Ammon's horn (tissue), 1 donor: ENCODE measurements around the gene TMBIM4.

Source experiments
- DNase-seq: peaks from one replicate; pipeline ENCODE4 v3.0.0-alpha.2; 2016; ENCODE audit warnings: low spot score

TMBIM4 gene

DNA sequence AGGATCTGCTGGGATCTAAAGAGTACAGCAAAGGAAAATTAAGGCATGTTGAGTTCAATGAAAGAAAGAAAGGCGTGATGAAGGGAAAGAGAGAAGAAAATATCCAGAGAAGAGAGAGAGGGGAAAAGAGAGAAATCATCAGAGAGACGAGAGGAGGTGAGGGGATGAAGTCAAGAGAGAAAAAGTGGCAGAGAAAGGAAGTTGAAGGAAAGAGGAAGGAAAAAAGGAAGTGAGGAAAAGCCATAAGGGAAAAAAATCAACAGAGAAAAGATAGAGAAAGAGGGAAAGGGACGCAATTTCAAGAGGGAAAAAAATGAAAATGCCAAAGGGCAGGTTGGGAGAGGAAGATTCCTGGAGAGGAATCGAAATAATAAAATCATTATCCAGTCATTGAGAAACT, 79.6 kb downstream of the TMBIM4 start:
- DNase-seq, result no peak

- DNase-seq, result peak; percentile 77
Observed at GRCh38 chr12:66087365-66087943, 82.3 kb downstream of the TMBIM4 start.

DNA sequence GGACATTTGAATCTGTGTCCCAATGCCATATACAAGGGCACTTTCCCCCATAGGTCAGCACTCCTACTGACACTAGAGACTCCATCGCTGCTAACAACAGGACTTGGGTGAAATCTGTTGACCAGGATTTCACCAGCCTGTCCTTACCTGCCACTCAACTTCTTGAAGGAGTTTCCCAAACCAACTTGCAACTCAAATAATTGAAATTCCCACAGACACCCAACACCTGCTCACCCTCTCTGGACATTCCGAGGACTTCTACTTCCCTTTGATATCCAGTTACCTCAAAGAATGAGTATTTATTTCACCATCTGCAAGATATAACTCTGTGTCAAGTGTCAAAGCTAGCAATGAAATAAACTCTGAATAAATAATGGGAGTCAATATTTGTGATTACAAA, 83.8 kb downstream of the TMBIM4 start:
- DNase-seq, result no peak
